ENCODE measurements around the gene ADIPOQ. TPM values are rescaled to one million over a fixed set of nuclear protein-coding genes. Genes with fewer than 3 reads are reported as not detected.
"Not testable (repeated sequence)": the region's sequence is repeated elsewhere in the genome, so short reads cannot be mapped to it uniquely, and the experiment has no call there.

The ADIPOQ gene
- total RNA-seq, 1 donor from 2014 or later, result 8.2 TPM

DNA sequence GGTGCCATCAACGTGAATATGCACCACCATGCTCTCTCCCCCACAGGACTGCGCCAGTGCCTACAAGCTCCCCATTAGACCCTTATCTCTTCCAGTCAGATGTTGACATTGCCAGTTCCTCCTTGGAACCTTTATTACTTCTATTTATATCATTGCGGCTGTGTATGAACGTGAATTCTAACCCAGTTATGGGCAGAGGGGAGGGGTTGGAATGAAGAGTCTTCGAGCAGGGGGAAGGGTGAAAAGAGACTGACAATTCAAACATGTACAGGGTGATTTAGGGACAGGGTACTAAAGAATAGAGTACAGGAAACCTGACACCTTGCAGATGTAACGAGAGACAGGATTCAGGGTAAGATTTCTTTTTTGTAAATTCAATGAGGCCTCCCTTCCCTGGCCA, 46.1 kb downstream of the ADIPOQ start:
- ATAC-seq (ENCODE audit: poor library complexity), result peak; percentile 97
- intact Hi-C loops (cut with DNase I), result no loop called here
- DNase-seq, result no peak

DNA sequence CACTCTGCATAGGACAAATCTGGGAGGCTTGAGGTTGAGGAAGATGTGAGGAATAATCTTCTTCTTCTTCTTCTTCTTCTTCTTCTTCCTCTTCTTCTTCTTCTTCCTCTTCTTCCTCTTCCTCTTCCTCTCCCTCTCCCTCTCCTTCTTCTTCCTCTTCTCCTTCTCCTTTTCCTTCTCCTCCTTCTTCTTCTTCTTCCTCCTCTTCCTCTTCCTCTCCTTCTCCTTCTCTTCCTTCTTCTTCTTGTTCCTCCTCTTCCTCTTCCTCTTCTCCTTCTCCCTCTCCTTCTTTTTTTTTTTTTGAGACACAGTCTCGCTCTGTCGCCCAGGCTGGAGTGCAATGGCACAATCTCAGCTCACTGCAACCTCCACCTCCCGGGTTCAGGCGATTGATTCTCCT, 47.2 kb downstream of the ADIPOQ start:
- ATAC-seq (ENCODE audit: poor library complexity); DNase-seq; intact Hi-C loops (cut with DNase I): not testable (repeated sequence)

DNA sequence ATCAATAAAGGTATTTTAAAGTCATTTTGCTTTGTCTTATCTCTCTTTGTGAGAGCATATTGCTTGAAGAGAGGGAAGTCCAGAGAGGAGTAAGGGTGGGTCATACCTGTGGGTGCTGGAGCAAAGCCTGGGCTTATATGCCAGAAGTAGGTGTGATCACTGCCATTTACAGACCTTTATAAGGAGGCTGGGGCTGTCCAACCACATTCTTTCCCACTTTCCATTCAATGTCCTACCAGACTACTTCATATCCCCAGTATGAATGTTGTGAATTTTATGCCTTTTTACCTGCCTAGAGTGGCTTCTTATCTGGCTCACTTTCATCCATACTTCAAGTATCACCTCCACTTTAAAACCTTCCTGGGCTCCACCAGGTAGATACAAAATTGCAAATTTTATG, 48.4 kb downstream of the ADIPOQ start:
- no peak for DNase-seq
- ATAC-seq (ENCODE audit: poor library complexity), result no peak
- intact Hi-C loops (cut with DNase I), result no loop called here

DNA sequence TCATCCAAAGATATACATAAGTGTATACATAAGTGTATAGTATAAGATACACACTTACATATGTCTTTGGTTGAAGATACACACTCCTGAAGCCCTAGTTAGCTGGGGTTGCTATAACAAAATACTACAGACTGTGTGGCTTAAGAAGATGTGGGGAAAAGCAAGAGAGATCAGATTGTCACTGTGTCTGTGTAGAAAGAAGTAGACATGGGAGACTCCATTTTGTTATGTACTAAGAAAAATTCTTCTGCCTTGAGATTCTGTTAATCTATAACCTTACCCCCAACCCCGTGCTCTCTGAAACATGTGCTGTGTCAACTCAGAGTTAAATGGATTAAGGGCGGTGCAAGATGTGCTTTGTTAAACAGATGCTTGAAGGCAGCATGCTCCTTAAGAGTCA, 50.6 kb downstream of the ADIPOQ start:
- ATAC-seq (ENCODE audit: poor library complexity); DNase-seq; intact Hi-C loops (cut with DNase I): not testable (repeated sequence)

DNA sequence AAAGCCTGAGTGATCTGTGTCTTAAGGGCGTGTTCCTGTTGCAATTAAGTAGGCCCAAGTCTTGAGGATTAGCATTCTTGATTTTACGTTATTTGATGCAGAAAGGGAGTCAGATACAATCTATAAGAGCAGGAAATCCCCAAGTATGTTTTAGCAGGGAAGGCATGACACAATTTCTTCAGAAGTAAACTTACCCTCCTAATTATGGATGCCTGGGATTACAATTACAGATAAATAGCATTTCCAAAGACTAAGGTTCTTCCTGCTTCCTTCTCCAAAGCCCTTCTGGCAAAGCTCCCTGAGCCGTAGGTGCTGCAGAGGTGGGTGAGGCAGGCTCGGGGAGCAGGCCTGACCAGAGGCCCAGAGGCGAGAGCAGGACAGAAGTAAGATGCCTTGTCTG, 52.9 kb downstream of the ADIPOQ start:
- intact Hi-C loops (cut with DNase I), result no loop called here
- ATAC-seq (ENCODE audit: poor library complexity) (no peak), DNase-seq (no peak)

DNA sequence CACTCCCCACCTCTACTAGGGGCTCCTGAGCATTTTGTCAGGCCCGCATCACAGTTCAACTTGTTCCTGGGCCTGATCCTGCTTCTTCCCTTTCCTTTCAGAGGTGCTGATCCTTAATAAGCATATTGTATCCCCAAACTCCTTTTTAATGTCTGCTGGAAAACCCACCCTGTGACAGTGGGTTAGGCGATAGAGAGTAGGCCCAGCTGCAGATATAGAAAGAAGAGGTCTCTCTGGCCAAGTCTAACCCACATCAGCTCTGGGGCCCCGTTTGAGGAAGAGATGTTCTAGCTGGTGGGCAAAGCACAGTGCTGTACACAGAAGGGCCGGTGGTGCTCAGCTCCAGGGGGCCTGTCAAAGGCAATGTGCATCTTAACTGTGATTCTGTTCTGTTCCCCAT, 53.5 kb downstream of the ADIPOQ start:
- no peak for ATAC-seq (ENCODE audit: poor library complexity)
- DNase-seq, result no peak
- intact Hi-C loops (cut with DNase I), result no loop called here

DNA sequence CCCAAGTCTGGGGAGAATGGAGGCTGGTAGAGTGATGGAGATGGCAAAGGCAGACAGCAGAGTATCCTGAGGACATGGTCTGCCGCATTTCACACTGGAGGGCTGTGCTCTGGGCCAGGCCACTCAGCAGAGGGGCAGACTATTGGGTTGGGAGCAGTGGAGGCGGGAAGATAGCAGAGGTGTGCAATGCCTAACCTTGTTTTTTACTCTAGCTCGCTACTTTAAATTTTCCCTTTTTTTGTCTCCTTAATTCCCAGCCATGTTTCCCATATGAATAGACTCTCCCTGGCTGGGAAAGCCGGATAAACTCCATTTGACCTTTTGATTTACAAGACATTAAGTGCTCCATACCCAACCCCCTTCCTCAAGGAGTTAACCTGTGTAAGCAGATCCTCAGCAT, 54.4 kb downstream of the ADIPOQ start:
- DNase-seq (no peak), ATAC-seq (ENCODE audit: poor library complexity) (no peak)
- intact Hi-C loops (cut with DNase I), result no loop called here

DNA sequence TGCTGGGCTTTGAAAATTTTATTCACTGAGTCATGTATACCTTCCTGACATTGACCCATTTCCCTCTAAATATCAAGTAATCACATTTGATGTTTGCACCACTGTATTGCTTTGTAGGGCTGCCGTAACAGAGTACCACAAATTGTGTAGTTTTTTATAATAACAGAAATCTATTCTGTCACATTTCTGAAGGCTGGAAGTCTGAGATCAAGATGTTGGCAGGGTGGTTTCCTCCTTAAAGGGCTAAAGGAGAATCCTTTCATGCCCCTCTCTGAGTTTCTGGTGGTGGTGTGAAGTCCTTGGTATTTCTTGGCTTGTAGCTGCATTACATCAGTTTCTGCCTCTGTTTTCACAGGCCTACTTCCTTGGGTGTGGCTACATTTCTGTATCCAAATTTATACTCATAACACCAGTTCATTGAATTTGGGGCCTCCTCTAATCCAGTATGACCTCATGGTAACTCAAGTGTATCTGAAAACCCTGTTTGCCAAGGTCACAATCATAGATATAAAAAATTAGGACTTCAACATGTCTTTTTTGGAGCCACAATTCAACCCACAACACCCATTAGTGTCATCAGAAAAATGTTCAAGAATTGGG, 58.7 kb downstream of the ADIPOQ start:
- DNase-seq (no peak), ATAC-seq (ENCODE audit: poor library complexity) (peak; percentile 53)
- intact Hi-C loops (cut with DNase I), result no loop called here

DNA sequence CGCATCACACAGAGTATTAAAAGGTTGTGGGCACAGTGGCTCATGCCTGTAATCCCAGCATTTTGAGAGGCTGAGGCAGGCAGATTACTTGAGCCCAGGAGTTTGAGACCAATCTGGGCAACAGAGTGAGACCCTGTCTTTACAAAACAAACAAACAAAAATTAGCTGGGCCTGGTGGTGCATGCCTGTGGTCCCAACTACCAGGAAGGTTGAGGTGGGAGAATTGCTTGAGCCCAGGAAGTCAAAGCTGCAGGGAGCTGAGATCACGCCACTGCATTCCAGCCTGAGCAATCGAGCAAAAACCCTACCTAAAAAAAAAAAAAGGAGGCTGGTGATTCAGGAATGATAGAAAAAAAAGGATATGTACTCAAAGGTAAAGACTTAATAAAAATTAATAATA, 59.6 kb downstream of the ADIPOQ start:
- intact Hi-C loops (cut with DNase I), result no loop called here
- DNase-seq, result no peak
- no peak for ATAC-seq (ENCODE audit: poor library complexity)

DNA sequence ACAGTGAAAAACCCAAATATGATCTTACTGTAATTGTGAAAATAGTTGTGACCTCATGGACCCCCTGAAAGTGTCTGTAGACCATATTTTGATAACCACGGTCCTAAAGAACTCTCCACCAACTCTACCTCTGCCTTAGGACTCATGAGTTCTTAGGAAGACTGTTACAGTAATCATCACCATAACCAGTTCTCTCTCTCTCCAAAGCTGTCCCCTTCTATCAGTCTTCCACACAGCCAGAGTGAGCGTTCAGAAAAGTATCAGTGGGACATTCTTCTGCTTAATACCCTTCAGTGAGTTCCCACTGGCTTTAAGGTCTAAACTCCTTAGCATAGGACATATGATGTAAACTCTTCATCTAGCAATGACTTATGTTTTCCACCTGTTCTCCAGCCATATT, 60.2 kb downstream of the ADIPOQ start:
- DNase-seq (no peak), ATAC-seq (ENCODE audit: poor library complexity) (no peak)
- intact Hi-C loops (cut with DNase I), result no loop called here

DNA sequence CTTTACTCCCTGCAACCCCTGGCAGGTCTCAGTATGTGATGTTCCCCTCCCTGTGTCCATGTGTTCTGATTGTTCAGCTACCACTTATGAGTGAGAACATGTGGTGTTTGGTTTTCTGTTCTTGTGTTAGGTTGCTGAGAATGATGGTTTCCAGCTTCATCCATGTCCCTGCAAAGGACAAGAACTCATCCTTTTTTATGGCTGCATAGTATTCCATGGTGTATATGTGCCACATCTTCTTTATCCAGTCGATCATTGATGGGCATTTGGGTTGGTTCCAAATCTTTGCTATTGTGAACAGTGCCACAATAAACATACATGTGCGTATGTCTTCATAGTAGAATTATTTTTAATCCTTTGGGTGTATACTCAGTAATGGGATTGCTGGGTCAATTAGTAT, 61.2 kb downstream of the ADIPOQ start:
- intact Hi-C loops (cut with DNase I); ATAC-seq (ENCODE audit: poor library complexity); DNase-seq: not testable (repeated sequence)

DNA sequence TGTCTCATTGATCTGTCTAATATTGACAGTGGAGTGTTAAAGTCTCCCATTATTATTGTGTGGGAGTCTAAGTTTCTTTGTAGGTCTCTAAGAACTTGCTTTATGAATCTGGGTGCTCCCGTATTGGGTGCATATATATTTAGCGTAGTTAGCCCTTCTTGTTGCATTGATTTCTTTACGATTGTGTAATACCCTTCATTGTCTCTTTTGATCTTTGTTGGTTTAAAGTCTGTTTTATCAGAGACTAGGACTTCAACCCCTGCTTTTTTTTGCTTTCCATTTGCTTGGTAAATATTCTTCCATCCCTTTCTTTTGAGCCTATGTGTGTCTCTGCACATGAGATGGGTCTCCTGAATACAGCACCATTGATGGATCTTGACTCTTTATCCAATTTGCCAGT, 64.6 kb downstream of the ADIPOQ start:
- intact Hi-C loops (cut with DNase I); ATAC-seq (ENCODE audit: poor library complexity); DNase-seq: not testable (repeated sequence)

Other genes starting within 250 kb of the ADIPOQ start
- gene AHSG, start 229.7 kb upstream of the ADIPOQ start, total RNA-seq, result not detected
- gene FETUB, start 202.3 kb upstream of the ADIPOQ start, total RNA-seq, result not detected
- gene HRG, start 176.7 kb upstream of the ADIPOQ start, total RNA-seq, result not detected
- 0.43 TPM for gene KNG1, start 125.4 kb upstream of the ADIPOQ start, total RNA-seq
- gene EIF4A2, start 59.1 kb upstream of the ADIPOQ start, total RNA-seq, result 415 TPM
- gene RFC4, start 36.2 kb upstream of the ADIPOQ start, total RNA-seq, result 8.6 TPM
- 67.4 TPM for gene ST6GAL1, start 87.8 kb downstream of the ADIPOQ start, total RNA-seq

All from Right ventricle myocardium superior (tissue), 1 donor.